GM12865 (cell line): ENCODE measurements around the gene NFATC3.

Experiments used
- DNase-seq: peaks from one replicate; pipeline ENCODE4 v3.0.0; 2010; ENCODE audit warnings: low read depth
- H3K4me3 ChIP-seq: 2 replicates; pipeline ENCODE4 v1.5.1; 2011; ENCODE audit warnings: mild to moderate bottlenecking, low read depth, low read length, control low read depth
- CTCF ChIP-seq: IDR thresholded peaks from 2 replicates; pipeline ENCODE4 v1.5.1; 2011; ENCODE audit warnings: low read length, control low read depth, low read depth, inconsistent platforms; ENCODE audit not compliant: insufficient read depth; ENCODE audit errors: missing control alignments

Gene NFATC3

GRCh38 chr16:68206245-68206644 is 121.1 kb downstream of the NFATC3 start:
- H3K4me3 ChIP-seq, result no peak overlapping the region
- TF ChIP-seq CTCF, result no peak
- no peak for DNase-seq

- H3K4me3 ChIP-seq, result no peak overlapping the region
- DNase-seq, result no peak
- TF ChIP-seq CTCF, result no peak
These were observed 129.6 kb downstream of the NFATC3 start for GRCh38 chr16:68214726-68215125.

DNA sequence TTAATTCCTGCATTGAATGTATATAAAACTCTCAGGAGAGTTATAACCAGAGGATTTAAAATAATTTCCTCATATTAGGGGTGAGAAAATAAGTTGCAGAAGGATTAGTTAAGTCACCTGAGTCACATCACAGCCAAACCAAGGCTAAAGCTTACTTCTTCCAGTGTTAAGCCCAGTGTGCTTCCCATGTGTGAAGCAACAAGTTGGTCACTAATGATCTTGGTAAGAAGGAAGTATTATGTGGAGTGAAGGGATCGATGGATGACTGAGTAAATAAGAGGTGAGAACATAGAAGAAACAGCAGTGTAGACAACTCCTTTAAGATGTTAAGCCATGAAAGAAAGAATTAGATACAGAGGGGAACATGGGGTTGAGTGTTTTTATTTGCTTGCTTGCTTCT is 130.1 kb downstream of the NFATC3 start:
- no peak for DNase-seq
- no peak overlapping the region for H3K4me3 ChIP-seq
- no peak for TF ChIP-seq CTCF

DNA sequence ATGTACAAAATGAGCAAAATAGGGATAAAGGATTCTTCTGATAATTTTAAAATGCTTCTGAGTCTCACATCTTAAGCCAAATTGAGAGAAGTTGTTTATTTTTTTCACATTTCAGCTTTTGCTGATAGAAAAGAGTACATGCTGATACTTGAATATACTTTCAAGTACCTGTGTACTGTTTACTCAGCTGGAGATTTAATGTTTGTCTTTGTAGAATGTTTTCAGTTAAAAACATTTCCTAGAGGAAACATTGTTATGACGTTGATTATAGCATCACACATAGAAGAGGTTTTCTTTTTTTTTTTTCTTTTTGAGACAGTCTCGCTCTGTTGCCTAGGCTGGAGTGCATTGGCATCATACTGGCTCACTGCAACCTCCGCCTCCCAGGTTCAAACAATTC is 131.1 kb downstream of the NFATC3 start:
- no peak for DNase-seq
- H3K4me3 ChIP-seq, result no peak overlapping the region
- no peak for TF ChIP-seq CTCF

GRCh38 chr16:68217506-68217905 is 132.3 kb downstream of the NFATC3 start:
- no peak overlapping the region for H3K4me3 ChIP-seq
- TF ChIP-seq CTCF, result no peak
- no peak for DNase-seq

GRCh38 chr16:68219725-68220351 is 134.7 kb downstream of the NFATC3 start:
- no peak for DNase-seq
- no peak for TF ChIP-seq CTCF
- no peak overlapping the region for H3K4me3 ChIP-seq

DNA sequence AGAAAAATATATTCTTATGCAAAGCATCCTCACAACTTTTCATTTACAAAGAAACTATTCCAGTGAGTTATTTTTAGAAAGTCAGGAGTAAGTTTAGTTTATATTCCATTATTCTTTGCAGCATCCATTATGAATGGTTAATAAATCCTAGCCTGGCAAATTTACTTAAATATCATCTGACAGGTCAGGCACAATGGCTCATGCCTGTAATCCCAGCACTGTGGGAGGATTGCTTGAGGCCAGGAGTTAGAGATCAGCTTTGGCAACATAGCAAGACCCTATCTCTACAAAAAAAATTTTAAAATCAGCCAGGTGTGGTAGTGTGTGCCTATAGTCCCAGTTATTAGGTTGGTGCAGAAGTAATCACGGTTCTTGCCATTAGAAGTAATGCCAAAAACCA is 137.9 kb downstream of the NFATC3 start:
- no peak for DNase-seq
- no peak for TF ChIP-seq CTCF
- no peak overlapping the region for H3K4me3 ChIP-seq
